Transverse colon (tissue), 3 donors: ENCODE data around the gene PDE3B.
"Not testable (repeated sequence)": the region's sequence is repeated elsewhere in the genome, so short reads cannot be mapped to it uniquely, and the experiment has no call there.

Experiments
- EP300 ChIP-seq: sonication (generic); formaldehyde crosslinking; IDR thresholded peaks from one replicate; pipeline ENCODE4 v1.6.1; 2017; ENCODE audit warnings: antibody characterized with exemption, low read depth
- POLR2A ChIP-seq: fragments of 450-650 bp; IDR thresholded peaks from one replicate; pipeline ENCODE4 v1.6.1; 2016; ENCODE audit warnings: antibody characterized with exemption, mild to moderate bottlenecking, moderate library complexity
- TF ChIP-seq, protein P1 (sequence below), 5 experiments: fragments of 200-600 bp in 3 of 5; fragments of 450-650 bp in 2 of 5; sonication (generic) in 3 of 5; IDR thresholded peaks; 1 replicate in 2 of 5; 2 replicates in 3 of 5; pipeline ENCODE4 v1.5.1; 2016 to 2017; ENCODE audit warnings: antibody characterized with exemption in 5 of 5, inconsistent platforms in 3 of 5, mild to moderate bottlenecking in 2 of 5, moderate library complexity in 1 of 5

DNA sequence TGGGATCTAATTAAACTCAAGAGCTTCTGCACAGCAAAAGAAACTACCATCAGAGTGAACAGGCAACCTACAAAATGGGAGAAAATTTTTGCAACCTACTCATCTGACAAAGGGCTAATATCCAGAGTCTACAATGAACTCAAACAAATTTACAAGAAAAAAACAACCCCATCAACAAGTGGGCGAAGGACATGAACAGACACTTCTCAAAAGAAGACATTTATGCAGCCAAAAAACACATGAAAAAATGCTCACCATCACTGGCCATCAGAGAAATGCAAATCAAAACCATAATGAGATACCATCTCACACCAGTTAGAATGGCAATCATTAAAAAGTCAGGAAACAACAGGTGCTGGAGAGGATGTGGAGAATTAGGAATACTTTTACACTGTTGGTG, 240.1 kb downstream of the PDE3B start:
- not testable (repeated sequence) for TF ChIP-seq EP300, POLR2A
- TF ChIP-seq, protein P1, sequence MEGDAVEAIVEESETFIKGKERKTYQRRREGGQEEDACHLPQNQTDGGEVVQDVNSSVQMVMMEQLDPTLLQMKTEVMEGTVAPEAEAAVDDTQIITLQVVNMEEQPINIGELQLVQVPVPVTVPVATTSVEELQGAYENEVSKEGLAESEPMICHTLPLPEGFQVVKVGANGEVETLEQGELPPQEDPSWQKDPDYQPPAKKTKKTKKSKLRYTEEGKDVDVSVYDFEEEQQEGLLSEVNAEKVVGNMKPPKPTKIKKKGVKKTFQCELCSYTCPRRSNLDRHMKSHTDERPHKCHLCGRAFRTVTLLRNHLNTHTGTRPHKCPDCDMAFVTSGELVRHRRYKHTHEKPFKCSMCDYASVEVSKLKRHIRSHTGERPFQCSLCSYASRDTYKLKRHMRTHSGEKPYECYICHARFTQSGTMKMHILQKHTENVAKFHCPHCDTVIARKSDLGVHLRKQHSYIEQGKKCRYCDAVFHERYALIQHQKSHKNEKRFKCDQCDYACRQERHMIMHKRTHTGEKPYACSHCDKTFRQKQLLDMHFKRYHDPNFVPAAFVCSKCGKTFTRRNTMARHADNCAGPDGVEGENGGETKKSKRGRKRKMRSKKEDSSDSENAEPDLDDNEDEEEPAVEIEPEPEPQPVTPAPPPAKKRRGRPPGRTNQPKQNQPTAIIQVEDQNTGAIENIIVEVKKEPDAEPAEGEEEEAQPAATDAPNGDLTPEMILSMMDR (IDR thresholded peaks at IDR 0.05) = not testable (repeated sequence)
